Measurements from ENCODE around the gene LAMC3.

The LAMC3 gene

DNA sequence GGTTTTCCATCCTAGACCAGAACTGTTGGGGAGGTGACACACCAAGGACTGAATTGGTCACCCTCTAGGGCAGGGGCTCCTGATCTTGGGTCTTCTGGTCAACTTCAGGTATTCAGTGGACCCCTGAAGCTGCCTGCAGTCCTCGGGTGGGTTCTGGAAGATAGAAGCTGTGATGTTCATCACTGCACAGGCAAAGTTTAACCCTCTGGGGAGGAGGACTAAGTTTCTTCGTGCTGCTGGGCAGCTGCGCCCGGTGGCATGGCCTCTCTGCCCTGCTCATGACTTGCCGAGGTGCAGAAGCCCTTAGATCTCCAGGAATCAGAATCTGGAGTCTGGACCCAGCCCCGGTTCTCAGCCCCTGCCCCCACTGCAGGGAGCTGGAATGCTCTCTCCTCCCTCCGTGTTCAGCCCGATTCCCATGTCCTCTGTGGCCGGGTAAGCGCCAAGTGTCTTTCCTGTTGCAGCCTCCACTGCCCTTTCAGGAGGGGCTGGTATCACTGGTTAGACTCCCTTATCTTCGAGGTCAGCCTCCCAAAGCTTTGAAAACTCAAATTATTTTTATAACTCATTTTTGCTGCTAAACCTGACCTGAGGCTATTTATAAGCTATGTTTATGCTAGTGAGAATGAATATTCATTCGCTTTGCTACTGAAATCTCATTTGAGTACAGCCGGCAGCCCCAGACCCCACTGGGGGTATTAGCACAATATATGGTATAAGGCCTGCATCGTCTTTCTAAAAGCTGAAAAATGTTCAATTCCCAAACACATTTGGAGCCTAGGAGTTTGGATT is 1.7 kb downstream of the LAMC3 start:
- no peak for DNase-seq (ENCODE audit: low read depth)
- TF ChIP-seq, protein P1, sequence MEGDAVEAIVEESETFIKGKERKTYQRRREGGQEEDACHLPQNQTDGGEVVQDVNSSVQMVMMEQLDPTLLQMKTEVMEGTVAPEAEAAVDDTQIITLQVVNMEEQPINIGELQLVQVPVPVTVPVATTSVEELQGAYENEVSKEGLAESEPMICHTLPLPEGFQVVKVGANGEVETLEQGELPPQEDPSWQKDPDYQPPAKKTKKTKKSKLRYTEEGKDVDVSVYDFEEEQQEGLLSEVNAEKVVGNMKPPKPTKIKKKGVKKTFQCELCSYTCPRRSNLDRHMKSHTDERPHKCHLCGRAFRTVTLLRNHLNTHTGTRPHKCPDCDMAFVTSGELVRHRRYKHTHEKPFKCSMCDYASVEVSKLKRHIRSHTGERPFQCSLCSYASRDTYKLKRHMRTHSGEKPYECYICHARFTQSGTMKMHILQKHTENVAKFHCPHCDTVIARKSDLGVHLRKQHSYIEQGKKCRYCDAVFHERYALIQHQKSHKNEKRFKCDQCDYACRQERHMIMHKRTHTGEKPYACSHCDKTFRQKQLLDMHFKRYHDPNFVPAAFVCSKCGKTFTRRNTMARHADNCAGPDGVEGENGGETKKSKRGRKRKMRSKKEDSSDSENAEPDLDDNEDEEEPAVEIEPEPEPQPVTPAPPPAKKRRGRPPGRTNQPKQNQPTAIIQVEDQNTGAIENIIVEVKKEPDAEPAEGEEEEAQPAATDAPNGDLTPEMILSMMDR (IDR thresholded peaks at IDR 0.05; ENCODE audit: low read depth, low read length, missing control alignments) = no peak
- H3K4me3 ChIP-seq (ENCODE audit: low read depth, low read length) = no peak overlapping the region

DNA sequence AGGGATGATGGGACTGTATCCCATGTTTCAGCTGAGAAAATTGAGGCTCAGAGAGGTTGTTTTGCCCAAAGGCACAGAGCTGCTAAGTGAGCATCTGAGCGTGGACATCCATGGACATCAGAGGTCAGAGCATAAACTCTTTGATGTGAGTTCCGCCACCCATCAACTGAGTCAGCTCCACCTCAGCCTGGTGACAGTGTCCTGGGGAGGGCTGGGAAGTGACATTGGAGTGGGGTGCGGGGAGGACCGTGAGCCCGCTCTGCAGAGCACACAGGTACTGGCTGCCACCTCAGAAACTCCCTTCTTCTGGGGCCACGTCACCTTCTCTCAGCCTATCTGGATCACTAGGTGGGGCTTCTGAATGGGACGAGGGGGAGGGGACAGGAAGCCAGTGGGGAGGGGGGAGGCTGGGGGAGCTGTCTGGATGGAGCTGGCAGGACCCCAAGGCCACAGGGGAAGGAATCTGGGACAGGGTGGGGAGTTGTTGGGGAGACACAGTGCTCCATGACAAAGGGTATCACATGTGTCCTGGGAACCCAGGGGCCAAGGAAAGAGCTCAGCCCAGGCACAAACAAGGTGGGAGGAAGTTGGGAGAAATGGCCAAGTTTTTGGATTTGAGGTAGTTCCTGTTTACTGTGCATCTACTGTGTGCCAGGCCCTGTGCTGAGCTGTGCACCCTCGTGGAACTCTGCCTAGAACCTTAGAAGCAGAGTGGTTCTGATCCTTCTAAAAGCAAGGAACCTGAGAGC is 2.5 kb downstream of the LAMC3 start:
- TF ChIP-seq, protein P1 (IDR thresholded peaks at IDR 0.05; ENCODE audit: low read depth, low read length, missing control alignments) = no peak
- no peak for DNase-seq (ENCODE audit: low read depth)
- H3K4me3 ChIP-seq (ENCODE audit: low read depth, low read length) = no peak overlapping the region

DNA sequence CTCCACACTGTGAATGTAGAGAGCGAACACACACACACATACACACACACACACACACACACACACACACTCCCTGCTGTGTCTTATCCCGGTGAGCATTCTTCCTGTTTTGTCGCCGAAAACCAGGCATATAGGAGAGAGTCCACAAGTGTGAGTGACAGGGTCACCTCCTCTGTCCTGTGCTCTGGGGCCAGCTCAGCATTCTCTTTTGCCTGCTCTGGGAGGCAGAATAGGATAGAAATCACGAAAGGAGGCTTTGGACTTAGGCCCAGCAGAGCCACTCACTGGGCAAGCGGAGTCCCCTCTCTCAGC is 3.0 kb downstream of the LAMC3 start:
- TF ChIP-seq, protein P1 (IDR thresholded peaks at IDR 0.05; ENCODE audit: low read depth, low read length, missing control alignments) = no peak
- no peak for DNase-seq (ENCODE audit: low read depth)

DNA sequence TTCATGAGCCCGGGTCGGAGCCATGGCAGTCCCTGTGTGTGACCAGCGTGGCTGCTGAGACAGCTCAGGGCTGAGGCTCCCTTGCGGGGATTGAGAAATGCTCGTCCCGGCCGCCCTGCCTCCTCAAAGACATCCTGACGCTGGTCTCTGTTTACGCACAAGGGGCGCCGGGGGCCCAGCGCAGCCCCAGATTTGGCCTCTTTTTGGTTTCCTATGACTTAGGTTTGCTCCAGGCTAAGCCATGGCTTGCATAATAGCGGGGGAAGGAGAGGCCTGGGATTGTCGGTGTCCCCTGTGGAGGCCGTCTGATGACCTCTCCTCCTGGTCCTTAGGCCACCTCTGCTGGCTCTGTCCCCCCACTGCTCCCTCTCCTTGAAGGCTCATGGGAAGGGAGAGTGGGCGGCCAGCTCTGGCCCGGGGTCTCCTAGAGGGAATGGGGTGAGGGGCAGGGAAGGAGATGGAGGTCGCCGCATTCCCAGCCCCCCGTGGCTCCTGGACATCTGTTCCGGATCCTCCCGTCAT is 3.5 kb downstream of the LAMC3 start:
- TF ChIP-seq, protein P1 (IDR thresholded peaks at IDR 0.05; ENCODE audit: low read depth, low read length, missing control alignments) = no peak
- no peak for DNase-seq (ENCODE audit: low read depth)
- no peak overlapping the region for H3K4me3 ChIP-seq (ENCODE audit: low read depth, low read length)

More for the DNA sequence above, 3.0 kb downstream of the LAMC3 start:
- no peak overlapping the region for H3K4me3 ChIP-seq (ENCODE audit: low read depth, low read length)

DNA sequence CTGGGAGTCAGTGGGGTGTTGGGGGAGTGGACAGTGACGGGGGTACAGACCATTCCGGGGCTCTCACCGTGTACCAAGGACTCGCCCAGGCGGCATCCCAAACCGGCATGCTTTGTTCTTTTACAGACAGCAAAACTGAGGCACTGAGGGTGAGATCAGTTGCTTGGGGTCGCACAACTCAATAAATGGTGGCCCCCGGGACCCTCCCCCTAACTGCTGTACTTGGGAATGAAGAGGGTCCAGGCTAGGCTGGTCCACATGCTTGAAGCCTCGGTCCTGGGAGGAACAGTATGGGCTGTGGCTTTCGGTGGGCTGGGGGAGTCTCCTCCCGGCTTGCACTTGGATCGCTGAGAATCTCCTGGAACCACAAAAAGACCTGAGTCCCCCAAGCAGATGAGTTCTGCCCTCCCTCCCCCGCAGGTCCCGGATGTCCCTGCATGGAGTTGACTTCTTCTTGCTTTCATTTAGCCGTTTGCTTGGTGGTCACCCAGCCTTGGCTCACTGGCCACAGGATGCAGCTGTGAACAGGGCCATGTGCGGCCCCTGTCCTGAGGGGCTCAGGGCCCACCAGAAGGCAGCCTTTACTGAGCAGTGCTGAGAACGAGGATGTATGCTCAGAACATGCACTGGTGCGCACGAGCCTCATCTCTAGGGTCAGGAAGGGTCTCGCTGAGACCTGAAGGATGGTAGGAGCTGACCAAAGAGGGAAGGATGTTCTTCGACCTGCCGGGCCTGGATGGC is 4.2 kb downstream of the LAMC3 start:
- H3K4me3 ChIP-seq (ENCODE audit: low read depth, low read length) = no peak overlapping the region
- no peak for DNase-seq (ENCODE audit: low read depth)
- TF ChIP-seq, protein P1 (IDR thresholded peaks at IDR 0.05; ENCODE audit: low read depth, low read length, missing control alignments) = no peak

DNA sequence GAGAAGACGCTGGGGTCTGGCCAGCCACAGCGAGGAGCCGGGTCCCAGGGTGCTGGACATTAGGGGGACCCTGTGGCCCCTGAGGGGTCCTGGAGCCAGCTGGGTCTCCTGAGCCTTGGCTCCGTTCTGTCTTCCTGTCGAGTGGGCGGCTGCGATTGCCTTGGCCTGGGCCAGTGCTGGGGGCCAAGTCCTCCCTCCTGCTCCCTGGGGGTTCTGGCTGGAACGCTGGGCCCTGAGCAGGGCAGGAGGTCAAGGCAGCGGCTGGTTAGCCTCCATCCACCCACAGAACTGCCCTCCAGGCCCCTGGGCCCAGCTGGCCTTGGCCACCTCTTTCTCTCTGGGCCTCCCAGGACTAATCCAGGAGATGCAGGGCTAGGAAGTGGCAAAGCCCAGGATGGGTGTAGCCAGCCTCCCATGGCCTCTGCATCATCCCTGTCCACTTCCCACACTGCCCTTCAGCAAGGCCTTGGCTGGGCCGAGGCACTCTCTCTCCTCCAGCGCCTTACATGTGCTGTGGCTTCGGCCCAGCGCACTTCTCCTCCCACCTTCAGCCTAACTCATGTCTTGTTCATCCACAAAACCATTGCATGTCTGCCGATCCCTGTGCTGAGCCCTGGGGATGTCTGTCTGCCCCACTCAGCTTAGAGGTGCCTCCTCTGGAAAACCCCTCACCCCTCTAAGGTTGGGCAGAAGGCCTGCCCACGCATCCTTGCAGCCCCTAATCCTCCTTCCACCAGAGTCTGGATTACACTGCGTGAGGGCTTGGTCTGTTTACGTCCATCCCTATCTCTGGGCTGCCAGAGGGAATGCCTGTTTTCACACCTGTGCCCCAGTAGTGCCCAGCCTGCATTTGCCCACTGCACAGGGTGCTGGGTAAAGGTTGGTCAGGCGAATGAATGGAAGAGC is 5.0 kb downstream of the LAMC3 start:
- no peak overlapping the region for H3K4me3 ChIP-seq (ENCODE audit: low read depth, low read length)
- TF ChIP-seq, protein P1 (IDR thresholded peaks at IDR 0.05; ENCODE audit: low read depth, low read length, missing control alignments) = no peak
- DNase-seq (ENCODE audit: low read depth) = no peak

Data from GM12864 (cell line).